ENCODE data around the gene CDH22. TPM values are rescaled to one million over a fixed set of nuclear protein-coding genes. Genes with fewer than 3 reads are reported as not detected.
A peak's percentile ranks its signal among the peaks of the same experiment; 100 is the strongest.

CDH22 gene
- total and polyA plus RNA-seq, 10 donors, result not detected

DNA sequence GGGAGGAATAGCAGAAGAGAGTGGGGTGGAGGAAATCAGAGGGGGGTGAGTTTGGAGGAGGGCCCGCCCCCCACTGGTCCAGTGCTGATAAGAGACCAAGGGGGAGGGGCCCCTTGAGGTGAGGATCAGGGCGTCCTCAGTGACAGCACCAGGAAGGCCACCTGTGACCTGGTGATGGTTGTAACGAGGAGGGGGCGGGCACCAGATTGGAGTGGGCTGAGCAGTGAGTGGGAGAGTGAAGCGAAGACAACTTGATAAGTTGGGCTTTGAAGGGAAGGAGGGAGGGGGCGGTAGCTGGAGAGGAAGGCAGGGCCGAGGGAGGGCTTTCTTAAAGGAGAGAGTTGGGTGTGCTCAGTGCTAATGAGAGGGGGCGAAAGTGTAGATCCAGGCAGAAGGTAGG, 30.7 kb downstream of the CDH22 start:
- DNase-seq, result peak; percentile 32
- Histone ChIP-seq H3K27ac (no peak overlapping the region), H3K4me1 (no peaks in the 10 kb centered on the region), H3K36me3 (no peaks in the 10 kb centered on the region), H3K27me3 (replicated peaks in 1 of 7) (peaks cover 0 to 80% (median 8%) of the 10 kb centered on the region in 7 donors), H3K4me3 (no peak overlapping the region), H3K9me3 (peaks cover 0 to 22% (median 9%) of the 10 kb centered on the region in 8 donors)
- WGBS, 5 donors, result 16 to 37% (median 25%) methylated on average over 8 of the region's 8 CpGs
- TF ChIP-seq, protein P1, sequence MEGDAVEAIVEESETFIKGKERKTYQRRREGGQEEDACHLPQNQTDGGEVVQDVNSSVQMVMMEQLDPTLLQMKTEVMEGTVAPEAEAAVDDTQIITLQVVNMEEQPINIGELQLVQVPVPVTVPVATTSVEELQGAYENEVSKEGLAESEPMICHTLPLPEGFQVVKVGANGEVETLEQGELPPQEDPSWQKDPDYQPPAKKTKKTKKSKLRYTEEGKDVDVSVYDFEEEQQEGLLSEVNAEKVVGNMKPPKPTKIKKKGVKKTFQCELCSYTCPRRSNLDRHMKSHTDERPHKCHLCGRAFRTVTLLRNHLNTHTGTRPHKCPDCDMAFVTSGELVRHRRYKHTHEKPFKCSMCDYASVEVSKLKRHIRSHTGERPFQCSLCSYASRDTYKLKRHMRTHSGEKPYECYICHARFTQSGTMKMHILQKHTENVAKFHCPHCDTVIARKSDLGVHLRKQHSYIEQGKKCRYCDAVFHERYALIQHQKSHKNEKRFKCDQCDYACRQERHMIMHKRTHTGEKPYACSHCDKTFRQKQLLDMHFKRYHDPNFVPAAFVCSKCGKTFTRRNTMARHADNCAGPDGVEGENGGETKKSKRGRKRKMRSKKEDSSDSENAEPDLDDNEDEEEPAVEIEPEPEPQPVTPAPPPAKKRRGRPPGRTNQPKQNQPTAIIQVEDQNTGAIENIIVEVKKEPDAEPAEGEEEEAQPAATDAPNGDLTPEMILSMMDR (IDR thresholded peaks at IDR 0.05 in 8 of 11, conservative IDR thresholded peaks at IDR 0.05 in 3 of 11), result no peak
- TF ChIP-seq POLR2AphosphoS5 (IDR thresholded peaks at IDR 0.05) (no peak), POLR2A (IDR thresholded peaks at IDR 0.05) (no peak)
- intact Hi-C loops (cut with DNase I; ENCODE audit: low total_unique reads), result no loop called here

DNA sequence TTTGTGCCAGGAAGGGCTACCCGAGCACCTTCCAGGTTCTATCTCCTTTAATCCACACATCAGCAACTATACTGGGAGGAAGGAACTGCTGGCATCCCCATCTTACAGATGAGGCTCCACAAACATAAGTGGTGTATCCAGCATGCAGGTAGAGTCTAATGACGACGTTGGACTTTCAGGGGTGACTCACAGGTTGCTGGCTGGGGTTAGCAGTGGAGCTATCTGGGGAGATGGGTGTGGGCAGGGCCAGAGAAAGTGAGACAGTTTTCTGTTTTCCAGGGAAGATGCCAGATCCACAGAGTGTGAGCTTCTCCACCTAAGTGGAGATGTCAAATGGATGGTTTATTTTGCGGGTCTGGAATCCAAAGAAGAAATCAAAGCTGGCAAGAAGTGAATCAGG, 31.8 kb downstream of the CDH22 start:
- intact Hi-C loops (cut with DNase I; ENCODE audit: low total_unique reads), result no loop called here
- 59 to 78% (median 65%) methylated on average over 4 of the region's 4 CpGs for WGBS, 5 donors
- peaks cover 0 to 69% (median 8%) of the 10 kb centered on the region in 7 donors for H3K27me3 ChIP-seq (replicated peaks in 1 of 7)

DNA sequence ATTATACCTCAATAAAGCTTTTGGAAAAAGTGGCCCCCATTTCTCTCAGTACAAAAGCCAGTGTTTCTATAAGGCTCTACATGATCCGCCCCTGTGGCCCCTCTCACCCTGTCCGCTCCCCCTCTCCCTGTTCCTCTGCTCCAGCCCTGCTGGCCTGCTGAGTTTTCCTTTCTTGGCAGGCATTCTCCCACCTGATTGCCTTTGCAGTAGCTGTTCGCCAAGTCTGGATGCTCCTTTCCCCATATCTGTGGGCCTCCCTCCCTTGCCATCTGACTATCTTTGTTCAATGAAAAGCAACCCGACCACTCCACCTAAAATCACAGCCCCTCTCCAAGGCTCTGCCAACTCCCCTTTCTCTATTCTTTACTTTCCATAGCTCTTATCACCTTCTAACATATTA, 33.2 kb downstream of the CDH22 start:
- Histone ChIP-seq H3K4me3 (no peak overlapping the region), H3K27ac (no peak overlapping the region), H3K4me1 (no peaks in the 10 kb centered on the region), H3K9me3 (peaks cover 0 to 26% (median 15%) of the 10 kb centered on the region in 8 donors), H3K27me3 (replicated peaks in 1 of 7) (peaks cover 0 to 73% (median 8%) of the 10 kb centered on the region in 7 donors), H3K36me3 (no peaks in the 10 kb centered on the region)
- 69 to 86% (median 84%) methylated on average over 4 of the region's 4 CpGs for WGBS, 5 donors
- no peak for DNase-seq
- TF ChIP-seq, protein P1 (IDR thresholded peaks at IDR 0.05 in 8 of 11, conservative IDR thresholded peaks at IDR 0.05 in 3 of 11), result no peak
- TF ChIP-seq POLR2AphosphoS5 (IDR thresholded peaks at IDR 0.05), result no peak
- no peak for TF ChIP-seq POLR2A (IDR thresholded peaks at IDR 0.05)
- intact Hi-C loops (cut with DNase I; ENCODE audit: low total_unique reads), result no loop called here

More for the DNA sequence above, 31.8 kb downstream of the CDH22 start:
- DNase-seq, result no peak
- Histone ChIP-seq H3K36me3 (no peaks in the 10 kb centered on the region), H3K4me3 (no peak overlapping the region), H3K4me1 (no peaks in the 10 kb centered on the region), H3K27ac (no peak overlapping the region), H3K9me3 (peaks cover 0 to 26% (median 15%) of the 10 kb centered on the region in 8 donors)
- TF ChIP-seq, protein P1 (IDR thresholded peaks at IDR 0.05 in 8 of 11, conservative IDR thresholded peaks at IDR 0.05 in 3 of 11), result no peak
- TF ChIP-seq POLR2AphosphoS5 (IDR thresholded peaks at IDR 0.05), result no peak
- no peak for TF ChIP-seq POLR2A (IDR thresholded peaks at IDR 0.05)

DNA sequence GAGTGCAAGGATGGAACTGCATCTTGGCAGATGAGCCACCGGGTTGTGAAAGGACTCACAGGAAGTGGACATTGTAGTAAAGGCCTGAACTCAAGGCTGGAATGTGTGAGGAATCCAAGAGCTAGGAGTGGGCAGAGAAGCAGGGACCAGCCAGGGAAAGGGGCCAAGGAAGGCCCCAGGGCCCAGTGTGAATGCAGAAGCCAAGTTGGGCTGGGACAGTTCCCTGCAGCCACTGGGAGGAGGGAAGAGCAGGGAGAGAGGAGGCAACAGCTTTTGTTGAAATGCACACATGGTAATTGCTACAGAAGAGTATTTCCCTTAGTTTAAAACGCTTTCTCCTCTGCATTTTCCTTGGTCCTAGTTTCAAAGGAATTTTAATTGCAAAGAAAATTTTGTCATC, 34.6 kb downstream of the CDH22 start:
- TF ChIP-seq POLR2A (IDR thresholded peaks at IDR 0.05), result no peak
- TF ChIP-seq, protein P1 (IDR thresholded peaks at IDR 0.05 in 8 of 11, conservative IDR thresholded peaks at IDR 0.05 in 3 of 11), result no peak
- TF ChIP-seq POLR2AphosphoS5 (IDR thresholded peaks at IDR 0.05), result no peak
- Histone ChIP-seq H3K4me3 (no peak overlapping the region), H3K9me3 (peaks cover 0 to 26% (median 15%) of the 10 kb centered on the region in 8 donors), H3K36me3 (no peaks in the 10 kb centered on the region), H3K27ac (no peak overlapping the region), H3K27me3 (replicated peaks in 1 of 7) (peaks cover 0 to 76% (median under 1%) of the 10 kb centered on the region in 7 donors), H3K4me1 (no peaks in the 10 kb centered on the region)
- no peak for DNase-seq
- intact Hi-C loops (cut with DNase I; ENCODE audit: low total_unique reads), result no loop called here
- WGBS, 5 donors, result 29 to 36% (median 32%) methylated on average over 2 of the region's 2 CpGs

Measured in spleen (tissue), 11 donors.